HepG2 (cell line): ENCODE data around the gene RNASE8. TPM values are rescaled to one million over a fixed set of nuclear protein-coding genes. Genes with fewer than 3 reads are reported as not detected.

Experiments used
- AGO2 ChIP-seq: fragments of 200-400 bp; formaldehyde crosslinking; optimal IDR thresholded peaks from 2 replicates; pipeline ENCODE3; 2017; ENCODE audit warnings: mild to moderate bottlenecking, low read depth, low read length, moderate library complexity
- ELF3 ChIP-seq: IDR thresholded peaks from 2 replicates; pipeline ENCODE4 v1.6.1; 2016; ENCODE audit warnings: missing genetic modification reagents, missing compliant biosample characterization
- ETV5 ChIP-seq: IDR thresholded peaks from 2 replicates; pipeline ENCODE4 v1.6.1; 2018; ENCODE audit warnings: missing biosample characterization, missing genetic modification reagents, inconsistent platforms, borderline replicate concordance
- FOXA1 ChIP-seq, 2 experiments: fragments of 450-650 bp in 1 of 2; sonication (generic) in 1 of 2; formaldehyde crosslinking in 1 of 2; IDR thresholded peaks; 2 replicates each; pipeline versions ENCODE4 v1.4.0 to v1.6.1; 2016 to 2020; ENCODE audit warnings: missing genetic modification reagents in 1 of 2
- GTF2F1 ChIP-seq: fragments of 150-350 bp; IDR thresholded peaks from 2 replicates; pipeline ENCODE4 v1.6.1; 2014; ENCODE audit warnings: low read length
- HNRNPK ChIP-seq: fragments of 200-400 bp; formaldehyde crosslinking; IDR thresholded peaks from 2 replicates; pipeline ENCODE4 v1.6.1; 2018; ENCODE audit warnings: low read length, low read depth, moderate library complexity, mild to moderate bottlenecking; ENCODE audit not compliant: poor library complexity, severe bottlenecking
- KDM4B ChIP-seq: sonication (generic); formaldehyde crosslinking; IDR thresholded peaks from 2 replicates; pipeline ENCODE4 v1.4.0; 2020; ENCODE audit warnings: missing genetic modification reagents
- NFIB ChIP-seq: sonication (generic); formaldehyde crosslinking; IDR thresholded peaks from 2 replicates; pipeline ENCODE4 v1.9.0; 2021; ENCODE audit warnings: missing genetic modification reagents, mild to moderate bottlenecking, borderline replicate concordance
- SMAD1 ChIP-seq: sonication (generic); formaldehyde crosslinking; IDR thresholded peaks from 2 replicates; pipeline ENCODE4 v1.4.0; 2020; ENCODE audit warnings: missing genetic modification reagents, low read depth, mild to moderate bottlenecking, borderline replicate concordance
- TBX2 ChIP-seq: sonication (generic); formaldehyde crosslinking; IDR thresholded peaks from 2 replicates; pipeline ENCODE4 v1.5.0; 2020; ENCODE audit warnings: missing genetic modification reagents, mild to moderate bottlenecking, borderline replicate concordance
- ZMYM4 ChIP-seq: sonication (generic); formaldehyde crosslinking; IDR thresholded peaks from 2 replicates; pipeline ENCODE4 v1.8.1; 2023; ENCODE audit warnings: mild to moderate bottlenecking, missing genetic modification reagents
- ZNF333 ChIP-seq: sonication (generic); formaldehyde crosslinking; IDR thresholded peaks from 2 replicates; pipeline ENCODE4 v1.4.0; 2020; ENCODE audit warnings: mild to moderate bottlenecking, missing genetic modification reagents, borderline replicate concordance
- ZNF510 ChIP-seq: sonication (generic); formaldehyde crosslinking; IDR thresholded peaks from 2 replicates; pipeline ENCODE4 v1.4.0; 2020; ENCODE audit warnings: low read depth, mild to moderate bottlenecking, missing genetic modification reagents
- ZNF543 ChIP-seq: sonication (generic); formaldehyde crosslinking; IDR thresholded peaks from 2 replicates; pipeline ENCODE4 v1.4.0; 2020; ENCODE audit warnings: mild to moderate bottlenecking, missing genetic modification reagents
- ZNF550 ChIP-seq: sonication (generic); formaldehyde crosslinking; IDR thresholded peaks from 2 replicates; pipeline ENCODE4 v1.4.0; 2020; ENCODE audit warnings: mild to moderate bottlenecking, missing genetic modification reagents, borderline replicate concordance
- ZNF552 ChIP-seq: sonication (generic); formaldehyde crosslinking; IDR thresholded peaks from 2 replicates; pipeline ENCODE4 v1.9.0; 2022; ENCODE audit warnings: missing genetic modification reagents, mild to moderate bottlenecking, borderline replicate concordance
- ZNF772 ChIP-seq: sonication (generic); formaldehyde crosslinking; IDR thresholded peaks from 2 replicates; pipeline ENCODE4 v1.5.0; 2020; ENCODE audit warnings: mild to moderate bottlenecking, missing genetic modification reagents
- ZSCAN9 ChIP-seq: IDR thresholded peaks from 2 replicates; pipeline ENCODE4 v1.6.1; 2016; ENCODE audit warnings: borderline replicate concordance
- polyA plus RNA-seq, 8 experiments: library from polyadenylated mRNA; depleted of rRNA in 3 of 8; stranded (reverse) in 7 of 8; unstranded in 1 of 8; fragments of >200 nt; fragmentation: Illumina TruSeq in 4 of 8; extraction: Trizol in 4 of 8; gene quantifications; 2 replicates each; pipeline versions ENCODE4 v1.2.1 to v1.2.3, GENCODE V29; 2011 to 2016; ENCODE audit warnings: low read depth in 4 of 8, missing spikeins in 1 of 8, mixed read lengths in 1 of 8; ENCODE audit not compliant: insufficient read depth in 1 of 8
- total RNA-seq, 5 experiments: library from RNA; depleted of rRNA; stranded (reverse); fragments of >200 nt; fragmentation: Illumina TruSeq; extraction: Trizol; gene quantifications; 2 replicates each; pipeline ENCODE4 v1.2.3, GENCODE V29; 2016; ENCODE audit warnings: low read depth in 1 of 5
- TF ChIP-seq, protein P1 (sequence below): sonication (generic); formaldehyde crosslinking; conservative IDR thresholded peaks from 2 replicates; pipeline ENCODE4 v1.8.0; 2022; ENCODE audit warnings: missing genetic modification reagents
- TF ChIP-seq, protein P2 (sequence below): sonication (generic); formaldehyde crosslinking; IDR thresholded peaks from 2 replicates; pipeline ENCODE4 v1.4.0; 2020; ENCODE audit warnings: missing genetic modification reagents
- TF ChIP-seq, protein P3 (sequence below): sonication (generic); formaldehyde crosslinking; IDR thresholded peaks from 2 replicates; pipeline ENCODE4 v1.5.0; 2020; ENCODE audit warnings: mild to moderate bottlenecking, missing genetic modification reagents

Gene RNASE8
- total and polyA plus RNA-seq, 2 of the 13 experiments (the other 11 are each of a cell fraction or from before 2014, with no cell fraction given), result not detected

DNA sequence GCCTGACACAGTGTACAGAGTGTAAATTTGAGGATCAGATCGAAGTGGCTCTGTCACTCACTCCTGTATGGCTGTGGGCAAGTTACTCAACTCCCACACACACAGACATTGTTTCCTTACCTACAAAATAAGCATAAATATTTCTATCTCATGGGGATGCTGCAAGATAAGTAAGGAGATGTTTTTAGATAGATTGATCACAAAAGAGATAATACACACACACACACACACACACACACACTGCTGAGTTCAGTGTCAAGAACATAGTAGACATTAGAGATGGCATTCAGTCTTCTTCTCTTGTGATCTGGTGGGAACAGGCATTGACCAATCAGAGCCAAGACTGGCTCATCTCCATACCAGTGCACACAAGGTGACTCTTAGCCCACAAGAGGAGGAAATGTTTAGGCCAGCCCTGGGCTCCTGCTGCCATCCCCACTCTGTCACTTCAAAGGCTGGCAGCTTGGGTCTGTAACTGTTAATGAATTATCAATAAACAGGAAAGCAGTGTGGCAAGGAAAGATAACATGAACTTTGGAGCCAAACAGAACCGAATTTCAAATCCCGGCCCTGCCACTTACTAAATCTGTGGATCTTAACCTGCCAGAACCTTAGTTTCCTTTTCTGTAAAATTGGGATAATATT, 3.4 kb upstream of the RNASE8 start (continued):
- TF ChIP-seq NFIB (CRISPR knock-in tag), result no peak
- TF ChIP-seq HNRNPK, result no peak
- TF ChIP-seq, protein P1, sequence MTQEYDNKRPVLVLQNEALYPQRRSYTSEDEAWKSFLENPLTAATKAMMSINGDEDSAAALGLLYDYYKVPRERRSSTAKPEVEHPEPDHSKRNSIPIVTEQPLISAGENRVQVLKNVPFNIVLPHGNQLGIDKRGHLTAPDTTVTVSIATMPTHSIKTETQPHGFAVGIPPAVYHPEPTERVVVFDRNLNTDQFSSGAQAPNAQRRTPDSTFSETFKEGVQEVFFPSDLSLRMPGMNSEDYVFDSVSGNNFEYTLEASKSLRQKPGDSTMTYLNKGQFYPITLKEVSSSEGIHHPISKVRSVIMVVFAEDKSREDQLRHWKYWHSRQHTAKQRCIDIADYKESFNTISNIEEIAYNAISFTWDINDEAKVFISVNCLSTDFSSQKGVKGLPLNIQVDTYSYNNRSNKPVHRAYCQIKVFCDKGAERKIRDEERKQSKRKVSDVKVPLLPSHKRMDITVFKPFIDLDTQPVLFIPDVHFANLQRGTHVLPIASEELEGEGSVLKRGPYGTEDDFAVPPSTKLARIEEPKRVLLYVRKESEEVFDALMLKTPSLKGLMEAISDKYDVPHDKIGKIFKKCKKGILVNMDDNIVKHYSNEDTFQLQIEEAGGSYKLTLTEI (CRISPR knock-in tag), result no peak
- TF ChIP-seq AGO2, result no peak
- TF ChIP-seq ZNF552 (CRISPR knock-in tag), result peak; percentile 72; the same call in 1 of the 2 replicates
- TF ChIP-seq GTF2F1, result no peak
- no peak; the same call in 1 of the 2 replicates for TF ChIP-seq ZNF543 (CRISPR knock-in tag)
- TF ChIP-seq TBX2 (CRISPR knock-in tag), result peak; percentile 100
- TF ChIP-seq ZMYM4 (CRISPR knock-in tag), result peak; percentile 75
- TF ChIP-seq, protein P2, sequence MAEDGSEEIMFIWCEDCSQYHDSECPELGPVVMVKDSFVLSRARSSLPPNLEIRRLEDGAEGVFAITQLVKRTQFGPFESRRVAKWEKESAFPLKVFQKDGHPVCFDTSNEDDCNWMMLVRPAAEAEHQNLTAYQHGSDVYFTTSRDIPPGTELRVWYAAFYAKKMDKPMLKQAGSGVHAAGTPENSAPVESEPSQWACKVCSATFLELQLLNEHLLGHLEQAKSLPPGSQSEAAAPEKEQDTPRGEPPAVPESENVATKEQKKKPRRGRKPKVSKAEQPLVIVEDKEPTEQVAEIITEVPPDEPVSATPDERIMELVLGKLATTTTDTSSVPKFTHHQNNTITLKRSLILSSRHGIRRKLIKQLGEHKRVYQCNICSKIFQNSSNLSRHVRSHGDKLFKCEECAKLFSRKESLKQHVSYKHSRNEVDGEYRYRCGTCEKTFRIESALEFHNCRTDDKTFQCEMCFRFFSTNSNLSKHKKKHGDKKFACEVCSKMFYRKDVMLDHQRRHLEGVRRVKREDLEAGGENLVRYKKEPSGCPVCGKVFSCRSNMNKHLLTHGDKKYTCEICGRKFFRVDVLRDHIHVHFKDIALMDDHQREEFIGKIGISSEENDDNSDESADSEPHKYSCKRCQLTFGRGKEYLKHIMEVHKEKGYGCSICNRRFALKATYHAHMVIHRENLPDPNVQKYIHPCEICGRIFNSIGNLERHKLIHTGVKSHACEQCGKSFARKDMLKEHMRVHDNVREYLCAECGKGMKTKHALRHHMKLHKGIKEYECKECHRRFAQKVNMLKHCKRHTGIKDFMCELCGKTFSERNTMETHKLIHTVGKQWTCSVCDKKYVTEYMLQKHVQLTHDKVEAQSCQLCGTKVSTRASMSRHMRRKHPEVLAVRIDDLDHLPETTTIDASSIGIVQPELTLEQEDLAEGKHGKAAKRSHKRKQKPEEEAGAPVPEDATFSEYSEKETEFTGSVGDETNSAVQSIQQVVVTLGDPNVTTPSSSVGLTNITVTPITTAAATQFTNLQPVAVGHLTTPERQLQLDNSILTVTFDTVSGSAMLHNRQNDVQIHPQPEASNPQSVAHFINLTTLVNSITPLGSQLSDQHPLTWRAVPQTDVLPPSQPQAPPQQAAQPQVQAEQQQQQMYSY, result no peak
- TF ChIP-seq KDM4B, result peak; percentile 78; the same call in 1 of the 2 replicates
- peak; percentile 62 for TF ChIP-seq ZNF772 (CRISPR knock-in tag)
- peak; percentile 99 for TF ChIP-seq ELF3 (CRISPR knock-in tag)
- no peak for TF ChIP-seq SMAD1 (CRISPR knock-in tag)
- TF ChIP-seq ZNF510 (CRISPR knock-in tag), result peak; percentile 63; the same call in 1 of the 2 replicates
- TF ChIP-seq ZSCAN9, result peak; percentile 83; the same call in 1 of the 2 replicates
- TF ChIP-seq, protein P3, sequence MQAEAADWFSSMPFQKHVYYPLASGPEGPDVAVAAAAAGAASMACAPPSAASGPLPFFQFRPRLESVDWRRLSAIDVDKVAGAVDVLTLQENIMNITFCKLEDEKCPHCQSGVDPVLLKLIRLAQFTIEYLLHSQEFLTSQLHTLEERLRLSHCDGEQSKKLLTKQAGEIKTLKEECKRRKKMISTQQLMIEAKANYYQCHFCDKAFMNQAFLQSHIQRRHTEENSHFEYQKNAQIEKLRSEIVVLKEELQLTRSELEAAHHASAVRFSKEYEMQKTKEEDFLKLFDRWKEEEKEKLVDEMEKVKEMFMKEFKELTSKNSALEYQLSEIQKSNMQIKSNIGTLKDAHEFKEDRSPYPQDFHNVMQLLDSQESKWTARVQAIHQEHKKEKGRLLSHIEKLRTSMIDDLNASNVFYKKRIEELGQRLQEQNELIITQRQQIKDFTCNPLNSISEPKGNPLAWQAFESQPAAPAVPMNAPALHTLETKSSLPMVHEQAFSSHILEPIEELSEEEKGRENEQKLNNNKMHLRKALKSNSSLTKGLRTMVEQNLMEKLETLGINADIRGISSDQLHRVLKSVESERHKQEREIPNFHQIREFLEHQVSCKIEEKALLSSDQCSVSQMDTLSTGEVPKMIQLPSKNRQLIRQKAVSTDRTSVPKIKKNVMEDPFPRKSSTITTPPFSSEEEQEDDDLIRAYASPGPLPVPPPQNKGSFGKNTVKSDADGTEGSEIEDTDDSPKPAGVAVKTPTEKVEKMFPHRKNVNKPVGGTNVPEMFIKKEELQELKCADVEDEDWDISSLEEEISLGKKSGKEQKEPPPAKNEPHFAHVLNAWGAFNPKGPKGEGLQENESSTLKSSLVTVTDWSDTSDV (CRISPR knock-in tag), result no peak
- TF ChIP-seq ZNF333, result no peak
- peak; percentile 99 for TF ChIP-seq ETV5 (CRISPR knock-in tag)
- TF ChIP-seq ZNF550 (CRISPR knock-in tag), result no peak
- TF ChIP-seq FOXA1 (IDR thresholded peaks at IDR 0.05), result 0 out of 2 replicates have a peak, but pooled peaks have one; percentile 31
- peak; percentile 95 for TF ChIP-seq FOXA1 (CRISPR knock-in tag; IDR thresholded peaks at IDR 0.05)
